Gastrocnemius medialis (tissue), 4 donors: ENCODE measurements around the gene LVRN.

Experiments used
- POLR2A ChIP-seq, 2 donors: fragments of 450-650 bp; IDR thresholded peaks; one replicate each; pipeline ENCODE4 v1.6.1; 2017; ENCODE audit warnings: antibody characterized with exemption in 2 of 2, mild to moderate bottlenecking in 2 of 2, moderate library complexity in 2 of 2
- TF ChIP-seq, protein P1 (sequence below), 5 experiments: fragments of 450-650 bp in 3 of 5; fragments of 200-600 bp in 2 of 5; sonication (generic) in 2 of 5; IDR thresholded peaks in 4 of 5; conservative IDR thresholded peaks in 1 of 5; 1 replicate in 4 of 5; 2 replicates in 1 of 5; pipeline ENCODE4 v1.5.1; 2016 to 2019; ENCODE audit warnings: antibody characterized with exemption in 5 of 5, mild to moderate bottlenecking in 3 of 5, moderate library complexity in 3 of 5

- TF ChIP-seq, protein P1, sequence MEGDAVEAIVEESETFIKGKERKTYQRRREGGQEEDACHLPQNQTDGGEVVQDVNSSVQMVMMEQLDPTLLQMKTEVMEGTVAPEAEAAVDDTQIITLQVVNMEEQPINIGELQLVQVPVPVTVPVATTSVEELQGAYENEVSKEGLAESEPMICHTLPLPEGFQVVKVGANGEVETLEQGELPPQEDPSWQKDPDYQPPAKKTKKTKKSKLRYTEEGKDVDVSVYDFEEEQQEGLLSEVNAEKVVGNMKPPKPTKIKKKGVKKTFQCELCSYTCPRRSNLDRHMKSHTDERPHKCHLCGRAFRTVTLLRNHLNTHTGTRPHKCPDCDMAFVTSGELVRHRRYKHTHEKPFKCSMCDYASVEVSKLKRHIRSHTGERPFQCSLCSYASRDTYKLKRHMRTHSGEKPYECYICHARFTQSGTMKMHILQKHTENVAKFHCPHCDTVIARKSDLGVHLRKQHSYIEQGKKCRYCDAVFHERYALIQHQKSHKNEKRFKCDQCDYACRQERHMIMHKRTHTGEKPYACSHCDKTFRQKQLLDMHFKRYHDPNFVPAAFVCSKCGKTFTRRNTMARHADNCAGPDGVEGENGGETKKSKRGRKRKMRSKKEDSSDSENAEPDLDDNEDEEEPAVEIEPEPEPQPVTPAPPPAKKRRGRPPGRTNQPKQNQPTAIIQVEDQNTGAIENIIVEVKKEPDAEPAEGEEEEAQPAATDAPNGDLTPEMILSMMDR (IDR thresholded peaks at IDR 0.05 in 4 of 5, conservative IDR thresholded peaks at IDR 0.05 in 1 of 5) = no peak
- TF ChIP-seq POLR2A (IDR thresholded peaks at IDR 0.05) = no peak
Measured at GRCh38 chr5:116071211-116071610, 108.9 kb downstream of the LVRN start.
